CD4-positive, alpha-beta memory T cell (primary cell): ENCODE measurements around the gene NBPF9. TPM values are rescaled to one million over a fixed set of nuclear protein-coding genes. Genes with fewer than 3 reads are reported as not detected.
"Not testable (repeated sequence)": the region's sequence is repeated elsewhere in the genome, so short reads cannot be mapped to it uniquely, and the experiment has no call there.

ENCODE experiments used
- CTCF ChIA-PET: fragments of 350-600 bp; sonication (Branson Sonifier 250); formaldehyde crosslinking; loops from one replicate; lab custom pipeline; 2021; ENCODE audit warnings: inconsistent platforms; ENCODE audit not compliant: partially characterized antibody; lab: Charles Lee
- POLR2A ChIA-PET: fragments of 350-600 bp; sonication (Branson Sonifier 250); formaldehyde crosslinking; loops from one replicate; lab custom pipeline; 2021; ENCODE audit not compliant: partially characterized antibody; lab: Charles Lee
- DNase-seq, 5 donors: peaks; one replicate each; pipeline versions ENCODE4 v3.0.0 to v3.0.0-alpha.2; 2020 to 2022; ENCODE audit warnings: mixed read lengths in 1 of 5
- H3K27ac ChIP-seq: one replicate; pipeline ENCODE4 v1.7.0; 2013; ENCODE audit warnings: low read depth, low read length
- H3K27me3 ChIP-seq: 2 replicates; pipeline ENCODE4 v1.7.0; 2013; ENCODE audit warnings: mild to moderate bottlenecking, low read length, moderate library complexity; ENCODE audit not compliant: insufficient read depth
- H3K36me3 ChIP-seq: 2 replicates; pipeline ENCODE4 v1.7.0; 2013; ENCODE audit warnings: mild to moderate bottlenecking, low read length, moderate library complexity; ENCODE audit not compliant: insufficient read depth
- H3K4me1 ChIP-seq: 2 replicates; pipeline ENCODE4 v1.7.0; 2013; ENCODE audit warnings: mild to moderate bottlenecking, low read length, moderate library complexity; ENCODE audit not compliant: insufficient read depth
- H3K4me3 ChIP-seq, 2 donors: one replicate each; pipeline ENCODE4 v1.7.0; 2013; ENCODE audit warnings: low read length in 2 of 2, mild to moderate bottlenecking in 1 of 2
- H3K9me3 ChIP-seq, 2 donors: one replicate each; pipeline ENCODE4 v1.7.0; 2013; ENCODE audit warnings: low read length in 2 of 2, control low read depth in 1 of 2; ENCODE audit not compliant: control insufficient read depth in 1 of 2
- H3K27ac Mint-ChIP-seq, 7 donors: one replicate each; pipeline ENCODE4 v1.8.0; 2020 to 2021; ENCODE audit warnings: mixed read lengths in 7 of 7, mild to moderate bottlenecking in 6 of 7, inconsistent platforms in 3 of 7, moderate library complexity in 3 of 7
- H3K27me3 Mint-ChIP-seq, 2 donors: one replicate each; pipeline ENCODE4 v1.8.0; 2020 to 2021; ENCODE audit warnings: mixed read lengths in 2 of 2
- H3K36me3 Mint-ChIP-seq, 2 donors: one replicate each; pipeline ENCODE4 v1.8.0; 2020 to 2021; ENCODE audit warnings: mixed read lengths in 2 of 2, inconsistent platforms in 1 of 2, mild to moderate bottlenecking in 1 of 2
- H3K4me1 Mint-ChIP-seq, 4 donors: one replicate each; pipeline ENCODE4 v1.8.0; 2020 to 2021; ENCODE audit warnings: mixed read lengths in 4 of 4, mild to moderate bottlenecking in 1 of 4
- H3K4me3 Mint-ChIP-seq, 8 donors: one replicate each; pipeline ENCODE4 v1.8.0; 2020 to 2021; ENCODE audit warnings: mixed read lengths in 8 of 8, mild to moderate bottlenecking in 7 of 8, moderate library complexity in 6 of 8, inconsistent platforms in 3 of 8
- H3K9me3 Mint-ChIP-seq, 8 donors: one replicate each; pipeline ENCODE4 v1.8.0; 2020 to 2021; ENCODE audit warnings: mixed read lengths in 8 of 8, mild to moderate bottlenecking in 5 of 8, inconsistent platforms in 3 of 8, moderate library complexity in 1 of 8
- intact Hi-C: fragments of 100-400 bp; cut with micrococcal nuclease; formaldehyde crosslinking; loops from one replicate; pipeline ENCODE4 v1.15.1; 2023
- polyA plus RNA-seq, 2 donors: library from polyadenylated mRNA; unstranded; fragments of 300-500 nt; fragmentation: Illumina TruSeq; gene quantifications; one replicate each; pipeline ENCODE4 v1.2.3, GENCODE V29; 2021
- total RNA-seq, 2 experiments: library from RNA; stranded (reverse); gene quantifications; one replicate each; pipeline ENCODE4 v1.2.3, GENCODE V29; 2021

NBPF9 gene, protein sequence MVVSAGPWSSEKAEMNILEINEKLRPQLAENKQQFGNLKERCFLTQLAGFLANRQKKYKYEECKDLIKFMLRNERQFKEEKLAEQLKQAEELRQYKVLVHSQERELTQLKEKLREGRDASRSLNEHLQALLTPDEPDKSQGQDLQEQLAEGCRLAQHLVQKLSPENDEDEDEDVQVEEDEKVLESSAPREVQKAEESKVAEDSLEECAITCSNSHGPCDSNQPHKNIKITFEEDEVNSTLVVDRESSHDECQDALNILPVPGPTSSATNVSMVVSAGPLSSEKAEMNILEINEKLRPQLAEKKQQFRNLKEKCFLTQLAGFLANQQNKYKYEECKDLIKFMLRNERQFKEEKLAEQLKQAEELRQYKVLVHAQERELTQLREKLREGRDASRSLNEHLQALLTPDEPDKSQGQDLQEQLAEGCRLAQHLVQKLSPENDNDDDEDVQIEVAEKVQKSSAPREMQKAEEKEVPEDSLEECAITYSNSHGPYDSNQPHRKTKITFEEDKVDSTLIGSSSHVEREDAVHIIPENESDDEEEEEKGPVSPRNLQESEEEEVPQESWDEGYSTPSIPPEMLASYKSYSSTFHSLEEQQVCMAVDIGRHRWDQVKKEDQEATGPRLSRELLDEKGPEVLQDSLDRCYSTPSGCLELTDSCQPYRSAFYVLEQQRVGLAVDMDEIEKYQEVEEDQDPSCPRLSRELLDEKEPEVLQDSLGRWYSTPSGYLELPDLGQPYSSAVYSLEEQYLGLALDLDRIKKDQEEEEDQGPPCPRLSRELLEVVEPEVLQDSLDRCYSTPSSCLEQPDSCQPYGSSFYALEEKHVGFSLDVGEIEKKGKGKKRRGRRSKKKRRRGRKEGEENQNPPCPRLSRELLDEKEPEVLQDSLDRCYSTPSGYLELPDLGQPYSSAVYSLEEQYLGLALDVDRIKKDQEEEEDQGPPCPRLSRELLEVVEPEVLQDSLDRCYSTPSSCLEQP (N-terminal part only)
- total RNA-seq: 10 to 100 TPM; 44.5 to 48.4 TPM
- polyA plus RNA-seq: 1 to 10 TPM; 1.8 to 6.7 TPM

GRCh38 chr1:149103109-149104081, at the start of gene NBPF9:
Gene NBPF9, minus strand, starts transcription at chr1:149103551. Its CDS starts 21,412 bp downstream, at chr1:149082139.
- H3K4me1 Mint-ChIP-seq, H3K4me3 ChIP-seq, H3K4me1 ChIP-seq, H3K27me3 Mint-ChIP-seq, H3K27ac ChIP-seq, H3K36me3 ChIP-seq, H3K27me3 ChIP-seq, POLR2A ChIA-PET, H3K36me3 Mint-ChIP-seq, intact Hi-C loops, CTCF ChIA-PET, H3K9me3 Mint-ChIP-seq, H3K9me3 ChIP-seq: not testable (repeated sequence)
- peak; percentile 49 to 63 (median 61) for DNase-seq
- Mint-ChIP-seq H3K4me3 (peak within 1 kb of the TSS; percentile 92 to 99 (median 98)), H3K27ac (peak within 1 kb of the TSS; percentile 90 to 99 (median 97))

DNA sequence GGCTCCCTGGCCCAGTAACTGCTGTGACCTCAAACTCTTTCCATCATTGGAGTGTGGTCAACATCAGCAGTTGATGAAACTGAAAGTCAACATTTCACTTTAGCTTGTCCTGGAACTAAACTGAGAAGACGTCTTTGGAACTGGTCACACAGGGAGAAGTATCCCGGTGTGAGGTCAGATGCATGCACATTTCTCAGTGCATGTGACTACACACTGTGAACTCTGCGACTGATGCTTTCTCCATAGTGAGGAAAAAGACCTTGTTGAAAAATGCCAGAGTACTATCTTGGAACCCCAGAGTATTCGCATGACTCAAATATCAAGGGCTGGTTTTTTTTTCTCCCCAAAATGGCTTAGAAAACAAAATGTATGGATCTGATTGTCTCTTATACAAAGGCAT, 46.6 kb upstream of the NBPF9 start:
- H3K27ac Mint-ChIP-seq, H3K4me3 Mint-ChIP-seq, intact Hi-C loops, H3K27me3 Mint-ChIP-seq, H3K4me1 ChIP-seq, H3K9me3 Mint-ChIP-seq, H3K27ac ChIP-seq, H3K36me3 ChIP-seq, DNase-seq, H3K4me3 ChIP-seq, CTCF ChIA-PET, H3K36me3 Mint-ChIP-seq, POLR2A ChIA-PET, H3K9me3 ChIP-seq, H3K4me1 Mint-ChIP-seq, H3K27me3 ChIP-seq: not testable (repeated sequence)

DNA sequence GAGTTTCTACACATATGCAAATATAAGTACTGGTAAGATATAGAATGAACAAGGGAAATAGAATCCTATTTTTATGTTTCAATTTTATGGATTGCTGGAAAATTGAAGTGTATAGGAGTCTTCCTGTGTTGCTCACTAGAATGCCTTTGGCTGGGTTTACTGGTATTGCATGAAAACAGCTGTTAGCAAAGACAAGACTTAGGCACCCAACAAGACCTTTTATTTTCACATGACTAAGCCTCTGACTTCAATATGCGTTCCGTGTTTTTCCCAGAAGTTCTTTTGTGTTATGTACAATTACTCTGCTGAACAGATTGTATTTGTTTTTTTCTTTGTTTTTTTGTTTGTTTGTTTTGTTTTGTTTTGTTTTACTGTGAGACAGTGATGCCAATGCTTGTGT, 34.2 kb upstream of the NBPF9 start:
- H3K9me3 ChIP-seq, H3K4me1 ChIP-seq, H3K36me3 ChIP-seq, POLR2A ChIA-PET, H3K4me1 Mint-ChIP-seq, H3K27me3 Mint-ChIP-seq, intact Hi-C loops, H3K4me3 Mint-ChIP-seq, H3K9me3 Mint-ChIP-seq, H3K27ac ChIP-seq, H3K27ac Mint-ChIP-seq, H3K27me3 ChIP-seq, H3K36me3 Mint-ChIP-seq, H3K4me3 ChIP-seq, DNase-seq, CTCF ChIA-PET: not testable (repeated sequence)

DNA sequence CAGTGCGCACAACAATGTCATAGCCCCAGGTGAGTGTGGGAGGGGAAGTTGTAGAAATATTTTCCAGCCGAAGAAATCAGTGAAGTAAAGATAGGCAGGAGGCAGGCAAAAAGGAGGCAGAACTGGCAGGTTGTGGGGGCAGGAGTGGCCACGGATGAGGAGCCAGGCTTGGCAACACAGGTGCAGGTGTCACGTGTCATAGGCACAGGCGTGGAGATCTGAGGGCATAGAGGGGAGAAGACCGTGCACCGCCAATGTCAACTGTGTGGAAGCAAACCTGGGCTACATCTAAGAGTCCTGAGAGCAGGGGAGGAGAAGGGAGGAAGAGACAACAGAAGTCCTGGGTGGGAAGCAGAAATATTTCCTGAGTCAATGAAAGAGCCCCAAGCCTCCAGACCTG, 27.6 kb upstream of the NBPF9 start:
- H3K27me3 Mint-ChIP-seq, H3K4me3 Mint-ChIP-seq, POLR2A ChIA-PET: not testable (repeated sequence)

DNA sequence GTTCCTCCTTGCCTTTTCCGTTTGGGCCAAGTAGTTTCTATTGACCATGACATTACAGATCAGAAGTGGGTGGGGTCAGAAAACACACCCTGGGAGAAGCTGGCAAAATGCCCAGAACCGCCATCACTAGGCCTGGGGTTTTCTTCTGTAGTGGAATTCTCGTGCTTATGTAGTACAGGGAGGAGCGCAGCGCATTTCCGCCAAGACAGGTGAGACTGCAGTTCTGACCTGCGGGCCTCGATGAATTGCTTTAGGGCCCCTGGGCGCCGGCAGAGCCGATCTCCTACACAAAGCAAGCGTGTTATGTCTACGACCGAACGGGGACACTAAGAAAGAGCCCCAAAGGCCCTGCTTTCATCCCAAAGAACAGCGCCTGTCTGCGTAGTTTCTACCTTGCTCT, 25.9 kb upstream of the NBPF9 start:
- intact Hi-C loops, H3K9me3 ChIP-seq, CTCF ChIA-PET, H3K27me3 Mint-ChIP-seq, POLR2A ChIA-PET, H3K4me1 ChIP-seq, H3K36me3 Mint-ChIP-seq, H3K4me3 Mint-ChIP-seq, H3K4me3 ChIP-seq, H3K36me3 ChIP-seq, H3K9me3 Mint-ChIP-seq, H3K4me1 Mint-ChIP-seq, H3K27ac Mint-ChIP-seq, DNase-seq, H3K27me3 ChIP-seq, H3K27ac ChIP-seq: not testable (repeated sequence)

More for the DNA sequence above, 27.6 kb upstream of the NBPF9 start:
- H3K9me3 ChIP-seq, H3K4me1 Mint-ChIP-seq, H3K4me1 ChIP-seq, H3K27ac Mint-ChIP-seq, intact Hi-C loops, H3K4me3 ChIP-seq, H3K9me3 Mint-ChIP-seq, DNase-seq, H3K36me3 ChIP-seq, CTCF ChIA-PET, H3K27me3 ChIP-seq, H3K36me3 Mint-ChIP-seq, H3K27ac ChIP-seq: not testable (repeated sequence)

DNA sequence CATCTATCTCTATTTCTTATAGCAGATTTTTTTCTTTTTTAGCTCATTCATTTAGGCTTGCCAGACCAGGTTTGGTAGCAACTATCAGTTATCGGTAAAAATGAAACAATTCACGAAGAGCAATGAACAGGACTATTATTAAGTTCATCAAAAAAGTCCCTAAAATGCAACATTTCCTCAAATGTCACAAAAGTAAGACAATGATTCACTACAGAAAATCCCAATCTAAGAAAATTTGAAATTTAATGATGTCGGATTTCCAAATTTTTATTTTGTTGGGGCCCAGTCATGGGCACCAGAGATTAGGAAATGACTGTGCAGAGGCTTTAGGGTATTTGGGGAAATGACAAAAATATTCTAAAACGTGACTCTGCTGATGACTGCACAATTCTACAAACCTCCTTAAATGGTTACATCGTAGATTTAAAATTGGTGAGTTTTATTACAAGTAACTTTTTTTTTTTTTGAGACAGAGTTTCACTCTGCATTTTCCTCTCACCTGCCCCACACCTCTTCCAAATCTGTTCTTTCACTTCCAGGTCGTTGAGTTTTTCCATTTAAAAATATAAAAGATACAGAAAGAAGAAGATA, 23.3 kb upstream of the NBPF9 start:
- H3K27me3 ChIP-seq, H3K27me3 Mint-ChIP-seq, H3K36me3 Mint-ChIP-seq, H3K9me3 Mint-ChIP-seq, H3K27ac Mint-ChIP-seq, DNase-seq, POLR2A ChIA-PET, H3K9me3 ChIP-seq, H3K4me3 Mint-ChIP-seq, intact Hi-C loops, H3K4me1 ChIP-seq, H3K4me3 ChIP-seq, H3K36me3 ChIP-seq, H3K27ac ChIP-seq, CTCF ChIA-PET, H3K4me1 Mint-ChIP-seq: not testable (repeated sequence)
